ENCODE results near the gene SPATA19. TPM values are rescaled to one million over a fixed set of nuclear protein-coding genes. Genes with fewer than 3 reads are reported as not detected.

The SPATA19 gene
- total RNA-seq, 1 experiment from 2014 or later, result not detected

- Histone ChIP-seq H2AFZ (no peak overlapping the region), H3K4me2 (no peak overlapping the region), H3K4me1 (replicated peaks; ENCODE audit: insufficient read depth) (no peaks in the 10 kb centered on the region), H3K27ac (no peak overlapping the region), H3K9me2 (ENCODE audit: insufficient read depth) (peaks cover 4% of the 10 kb centered on the region; the same call in 1 of the 2 replicates), H3K79me2 (ENCODE audit: low read depth) (no peaks in the 10 kb centered on the region), H3K27me3 (ENCODE audit: insufficient read depth, low read depth) (no peaks in the 10 kb centered on the region), H3K9me3 (ENCODE audit: insufficient read depth, low read depth) (no peaks in the 10 kb centered on the region), H3F3A (ENCODE audit: insufficient read depth, low read depth) (no peaks in the 10 kb centered on the region), H3K36me3 (ENCODE audit: low read depth) (no peaks in the 10 kb centered on the region), H4K20me1 (ENCODE audit: insufficient read depth) (no peaks in the 10 kb centered on the region), H3K4me3 (no peak overlapping the region)
- DNase-seq, result no peak
- intact Hi-C loops (cut with micrococcal nuclease; ENCODE audit: unreplicated experiment), result no loop called here
- ChIA-PET CTCF (no interaction called here), POLR2A (ENCODE audit: unreplicated experiment) (no interaction called here)
- BruUV-seq (replicated peaks), result no TSS peak
- no peak for TF ChIP-seq EZH2 (IDR thresholded peaks at IDR 0.05; ENCODE audit: low read depth)
- TF ChIP-seq CTCF (conservative IDR thresholded peaks at IDR 0.05), result no peak
Measured at GRCh38 chr11:133872160-133872559, 26.8 kb upstream of the SPATA19 start.

GRCh38 chr11:133867456-133867855, 22.1 kb upstream of the SPATA19 start:
- no peak overlapping the region for H2AFZ ChIP-seq
- H3K4me2 ChIP-seq, result no peak overlapping the region
- H3K4me1 ChIP-seq (replicated peaks; ENCODE audit: insufficient read depth), result no peaks in the 10 kb centered on the region
- no peak overlapping the region for H3K27ac ChIP-seq
- no TSS peak for BruUV-seq (replicated peaks)
- no peak overlapping the region for H3K4me3 ChIP-seq
- no peak for DNase-seq
- no peaks in the 10 kb centered on the region for H3F3A ChIP-seq (ENCODE audit: insufficient read depth, low read depth)
- intact Hi-C loops (cut with micrococcal nuclease; ENCODE audit: unreplicated experiment), result no loop called here
- TF ChIP-seq CTCF (conservative IDR thresholded peaks at IDR 0.05) (no peak), EZH2 (IDR thresholded peaks at IDR 0.05; ENCODE audit: low read depth) (no peak)
- H3K79me2 ChIP-seq (ENCODE audit: low read depth), result no peaks in the 10 kb centered on the region
- no peaks in the 10 kb centered on the region for H3K36me3 ChIP-seq (ENCODE audit: low read depth)
- 0 out of 2 replicates have a peak, but pooled peaks cover 7% of the 10 kb centered on the region for H3K27me3 ChIP-seq (ENCODE audit: insufficient read depth, low read depth)
- H4K20me1 ChIP-seq (ENCODE audit: insufficient read depth), result no peaks in the 10 kb centered on the region
- ChIA-PET POLR2A (ENCODE audit: unreplicated experiment) (no interaction called here), CTCF (no interaction called here)
- peaks cover 3% of the 10 kb centered on the region; the same call in 1 of the 2 replicates for H3K9me2 ChIP-seq (ENCODE audit: insufficient read depth)
- H3K9me3 ChIP-seq (ENCODE audit: insufficient read depth, low read depth), result no peaks in the 10 kb centered on the region

- no peak for DNase-seq
- Histone ChIP-seq H3K4me3 (no peak overlapping the region), H3K4me2 (no peak overlapping the region), H4K20me1 (ENCODE audit: insufficient read depth) (no peaks in the 10 kb centered on the region), H2AFZ (no peak overlapping the region), H3K27me3 (ENCODE audit: insufficient read depth, low read depth) (0 out of 2 replicates have a peak, but pooled peaks cover 7% of the 10 kb centered on the region), H3K36me3 (ENCODE audit: low read depth) (no peaks in the 10 kb centered on the region), H3K9me3 (ENCODE audit: insufficient read depth, low read depth) (no peaks in the 10 kb centered on the region), H3K4me1 (replicated peaks; ENCODE audit: insufficient read depth) (no peaks in the 10 kb centered on the region), H3F3A (ENCODE audit: insufficient read depth, low read depth) (no peaks in the 10 kb centered on the region), H3K9me2 (ENCODE audit: insufficient read depth) (peaks cover 3% of the 10 kb centered on the region; the same call in 1 of the 2 replicates), H3K79me2 (ENCODE audit: low read depth) (no peaks in the 10 kb centered on the region), H3K27ac (no peak overlapping the region)
- POLR2A ChIA-PET (ENCODE audit: unreplicated experiment), result no interaction called here
- CTCF ChIA-PET, result no interaction called here
- intact Hi-C loops (cut with micrococcal nuclease; ENCODE audit: unreplicated experiment), result no loop called here
- BruUV-seq (replicated peaks), result no TSS peak
- TF ChIP-seq EZH2 (IDR thresholded peaks at IDR 0.05; ENCODE audit: low read depth), result no peak
- no peak for TF ChIP-seq CTCF (conservative IDR thresholded peaks at IDR 0.05)
Measured at GRCh38 chr11:133865466-133865865, 20.2 kb upstream of the SPATA19 start.
